ENCODE data around the gene HOXD8. TPM values are rescaled to one million over a fixed set of nuclear protein-coding genes. Genes with fewer than 3 reads are reported as not detected.

The HOXD8 gene
- total RNA-seq, 1 donor from 2014 or later: not detected

GRCh38 chr2:176148751-176149421 lies 19.4 kb downstream of the HOXD8 start:
- Histone ChIP-seq H3K27ac (ENCODE audit: low read depth, low read length) (no peak overlapping the region), H3K27me3 (ENCODE audit: insufficient read depth, low read length) (peaks cover 81% of the 10 kb centered on the region), H3K4me3 (ENCODE audit: insufficient read depth, low read depth, low read length) (no peak overlapping the region), H3K4me1 (ENCODE audit: insufficient read depth, low read length) (no peaks in the 10 kb centered on the region), H2AFZ (ENCODE audit: low read depth, low read length) (no peak overlapping the region), H3K36me3 (ENCODE audit: insufficient read depth, low read length) (no peaks in the 10 kb centered on the region), H3K9me3 (ENCODE audit: insufficient read depth, low read depth, low read length) (peaks cover 2% of the 10 kb centered on the region), H3K4me2 (ENCODE audit: low read length) (no peak overlapping the region), H4K20me1 (ENCODE audit: insufficient read depth, low read length) (no peaks in the 10 kb centered on the region), H3K79me2 (ENCODE audit: insufficient read depth, low read length) (no peaks in the 10 kb centered on the region), H3K9ac (ENCODE audit: low read length) (no peak overlapping the region)
- no peak overlapping the region for H3K27ac Mint-ChIP-seq (ENCODE audit: unreplicated experiment)
- peaks cover 42% of the 10 kb centered on the region for H3K9me3 Mint-ChIP-seq (ENCODE audit: unreplicated experiment)
- DNase-seq (ENCODE audit: low read depth): no peak
- H3K4me1 Mint-ChIP-seq (ENCODE audit: low read depth, unreplicated experiment): no peaks in the 10 kb centered on the region
- no peak for TF ChIP-seq CTCF (IDR thresholded peaks at IDR 0.05; ENCODE audit: insufficient read depth, low read depth, low read length)
- no peak for TF ChIP-seq EZH2 (IDR thresholded peaks at IDR 0.05; ENCODE audit: insufficient read depth, low read length)
- H3K4me3 Mint-ChIP-seq (ENCODE audit: unreplicated experiment): no peak overlapping the region
- peaks cover 2% of the 10 kb centered on the region for H3K36me3 Mint-ChIP-seq (ENCODE audit: low read depth, unreplicated experiment)
- peaks cover 89% of the 10 kb centered on the region for H3K27me3 Mint-ChIP-seq (ENCODE audit: low read depth, unreplicated experiment)
- no peak for FAIRE-seq

GRCh38 chr2:176149481-176149938 lies 20.0 kb downstream of the HOXD8 start:
- no peak for FAIRE-seq
- Mint-ChIP-seq H3K27me3 (ENCODE audit: low read depth, unreplicated experiment) (peaks cover 91% of the 10 kb centered on the region), H3K4me1 (ENCODE audit: low read depth, unreplicated experiment) (no peaks in the 10 kb centered on the region), H3K4me3 (ENCODE audit: unreplicated experiment) (no peak overlapping the region), H3K9me3 (ENCODE audit: unreplicated experiment) (peaks cover 42% of the 10 kb centered on the region), H3K27ac (ENCODE audit: unreplicated experiment) (no peak overlapping the region), H3K36me3 (ENCODE audit: low read depth, unreplicated experiment) (peaks cover 2% of the 10 kb centered on the region)
- H3K4me2 ChIP-seq (ENCODE audit: low read length): no peak overlapping the region
- no peak overlapping the region for H3K9ac ChIP-seq (ENCODE audit: low read length)
- no peaks in the 10 kb centered on the region for H4K20me1 ChIP-seq (ENCODE audit: insufficient read depth, low read length)
- H3K9me3 ChIP-seq (ENCODE audit: insufficient read depth, low read depth, low read length): peaks cover 2% of the 10 kb centered on the region
- H2AFZ ChIP-seq (ENCODE audit: low read depth, low read length): no peak overlapping the region
- H3K79me2 ChIP-seq (ENCODE audit: insufficient read depth, low read length): no peaks in the 10 kb centered on the region
- peaks cover 82% of the 10 kb centered on the region for H3K27me3 ChIP-seq (ENCODE audit: insufficient read depth, low read length)
- no peaks in the 10 kb centered on the region for H3K36me3 ChIP-seq (ENCODE audit: insufficient read depth, low read length)
- H3K4me3 ChIP-seq (ENCODE audit: insufficient read depth, low read depth, low read length): no peak overlapping the region
- TF ChIP-seq CTCF (IDR thresholded peaks at IDR 0.05; ENCODE audit: insufficient read depth, low read depth, low read length): no peak
- TF ChIP-seq EZH2 (IDR thresholded peaks at IDR 0.05; ENCODE audit: insufficient read depth, low read length): no peak
- no peaks in the 10 kb centered on the region for H3K4me1 ChIP-seq (ENCODE audit: insufficient read depth, low read length)
- DNase-seq (ENCODE audit: low read depth): no peak
- H3K27ac ChIP-seq (ENCODE audit: low read depth, low read length): no peak overlapping the region

DNA sequence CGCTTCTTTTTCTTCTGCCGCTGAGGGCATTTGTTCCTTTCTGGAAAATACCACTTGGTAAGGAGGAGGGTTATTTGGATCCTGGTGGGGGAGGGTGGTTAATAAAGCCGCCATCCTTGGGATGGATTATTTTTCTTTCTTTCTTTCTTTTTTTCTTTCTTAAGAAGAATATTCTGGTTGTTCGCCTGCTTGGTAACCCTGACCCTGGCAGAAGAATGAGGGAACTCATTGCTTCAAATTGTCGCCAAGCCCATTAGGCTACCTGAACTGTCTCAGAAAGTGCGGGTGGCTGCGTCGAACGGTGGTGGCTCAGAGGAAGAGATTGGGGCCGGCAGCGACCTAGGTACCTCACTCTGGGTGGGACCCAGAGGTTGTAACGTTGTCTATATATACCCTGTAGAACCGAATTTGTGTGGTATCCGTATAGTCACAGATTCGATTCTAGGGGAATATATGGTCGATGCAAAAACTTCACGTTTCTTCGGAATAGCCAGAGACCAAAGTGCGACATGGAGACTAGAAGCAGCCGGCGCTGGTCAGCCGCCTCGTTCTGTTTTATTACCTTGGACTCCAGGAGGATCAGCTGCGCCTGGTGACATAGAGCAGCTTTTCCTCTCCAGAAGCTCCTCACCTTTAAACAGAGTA lies 20.6 kb downstream of the HOXD8 start:
- no peak for TF ChIP-seq CTCF (IDR thresholded peaks at IDR 0.05; ENCODE audit: insufficient read depth, low read depth, low read length)
- Mint-ChIP-seq H3K27me3 (ENCODE audit: low read depth, unreplicated experiment) (peaks cover 91% of the 10 kb centered on the region), H3K36me3 (ENCODE audit: low read depth, unreplicated experiment) (peaks cover 2% of the 10 kb centered on the region), H3K4me3 (ENCODE audit: unreplicated experiment) (no peak overlapping the region), H3K4me1 (ENCODE audit: low read depth, unreplicated experiment) (no peaks in the 10 kb centered on the region), H3K27ac (ENCODE audit: unreplicated experiment) (no peak overlapping the region), H3K9me3 (ENCODE audit: unreplicated experiment) (peaks cover 39% of the 10 kb centered on the region)
- Histone ChIP-seq H3K4me1 (ENCODE audit: insufficient read depth, low read length) (no peaks in the 10 kb centered on the region), H4K20me1 (ENCODE audit: insufficient read depth, low read length) (no peaks in the 10 kb centered on the region), H3K4me3 (ENCODE audit: insufficient read depth, low read depth, low read length) (no peak overlapping the region), H2AFZ (ENCODE audit: low read depth, low read length) (no peak overlapping the region), H3K9me3 (ENCODE audit: insufficient read depth, low read depth, low read length) (peaks cover 2% of the 10 kb centered on the region), H3K4me2 (ENCODE audit: low read length) (no peak overlapping the region), H3K27ac (ENCODE audit: low read depth, low read length) (no peak overlapping the region), H3K79me2 (ENCODE audit: insufficient read depth, low read length) (no peaks in the 10 kb centered on the region), H3K36me3 (ENCODE audit: insufficient read depth, low read length) (no peaks in the 10 kb centered on the region), H3K27me3 (ENCODE audit: insufficient read depth, low read length) (peaks cover 83% of the 10 kb centered on the region), H3K9ac (ENCODE audit: low read length) (no peak overlapping the region)
- FAIRE-seq (no peak), DNase-seq (ENCODE audit: low read depth) (no peak)
